HCT116 (cell line): ENCODE data around the gene WBP1.
A peak's percentile ranks its signal among the peaks of the same experiment; 100 is the strongest.

Experiments used
- CEBPB ChIP-seq: IDR thresholded peaks from 2 replicates; pipeline ENCODE4 v1.6.1; 2012; ENCODE audit warnings: low read depth
- ELF1 ChIP-seq: IDR thresholded peaks from 2 replicates; pipeline ENCODE4 v1.6.1; 2012; ENCODE audit warnings: low read depth, borderline replicate concordance
- EZH2 ChIP-seq: fragments of 200-600 bp; sonication (generic); IDR thresholded peaks from 2 replicates; pipeline ENCODE4 v1.6.1; 2017; ENCODE audit warnings: antibody characterized with exemption, mixed run types
- JUND ChIP-seq: IDR thresholded peaks from 2 replicates; pipeline ENCODE4 v1.6.1; 2012
- POLR2AphosphoS5 ChIP-seq: IDR thresholded peaks from 2 replicates; pipeline ENCODE4 v1.6.1; 2011; ENCODE audit warnings: mild to moderate bottlenecking, low read depth, low read length, moderate library complexity
- RAD21 ChIP-seq: IDR thresholded peaks from 2 replicates; pipeline ENCODE4 v1.6.1; 2012; ENCODE audit warnings: low read depth, mild to moderate bottlenecking
- YY1 ChIP-seq: IDR thresholded peaks from 2 replicates; pipeline ENCODE4 v1.6.1; 2011; ENCODE audit warnings: low read length, low read depth, moderate library complexity, mild to moderate bottlenecking; ENCODE audit not compliant: insufficient replicate concordance; ENCODE audit errors: extremely low read depth
- ZNF274 ChIP-seq: fragments of 200-500 bp; sonication (Bioruptor generic); IDR thresholded peaks from 2 replicates; pipeline ENCODE4 v1.6.1; 2014; ENCODE audit warnings: mild to moderate bottlenecking, low read depth, low read length, inconsistent platforms
- TF ChIP-seq, protein P1 (sequence below): IDR thresholded peaks from 2 replicates; pipeline ENCODE4 v1.6.1; 2011; ENCODE audit warnings: mild to moderate bottlenecking, low read length, moderate library complexity; ENCODE audit not compliant: insufficient replicate concordance; ENCODE audit errors: extremely low read depth
- TF ChIP-seq, protein P2 (sequence below), 3 experiments: fragments of 200-600 bp in 1 of 3; sonication (generic) in 1 of 3; IDR thresholded peaks in 2 of 3; conservative IDR thresholded peaks in 1 of 3; 2 replicates each; pipeline ENCODE4 v1.5.1; 2012 to 2017; ENCODE audit warnings: low read depth in 2 of 3, low read length in 2 of 3, antibody characterized with exemption in 1 of 3, borderline replicate concordance in 1 of 3, control low read depth in 1 of 3, mild to moderate bottlenecking in 1 of 3, mixed read lengths in 1 of 3, mixed run types in 1 of 3, moderate library complexity in 1 of 3; ENCODE audit not compliant: insufficient read depth in 1 of 3
- TF ChIP-seq, protein P3 (sequence below): IDR thresholded peaks from 2 replicates; pipeline ENCODE4 v1.6.1; 2012
- TF ChIP-seq, protein P4 (sequence below): IDR thresholded peaks from 2 replicates; pipeline ENCODE4 v1.6.1; 2012

DNA sequence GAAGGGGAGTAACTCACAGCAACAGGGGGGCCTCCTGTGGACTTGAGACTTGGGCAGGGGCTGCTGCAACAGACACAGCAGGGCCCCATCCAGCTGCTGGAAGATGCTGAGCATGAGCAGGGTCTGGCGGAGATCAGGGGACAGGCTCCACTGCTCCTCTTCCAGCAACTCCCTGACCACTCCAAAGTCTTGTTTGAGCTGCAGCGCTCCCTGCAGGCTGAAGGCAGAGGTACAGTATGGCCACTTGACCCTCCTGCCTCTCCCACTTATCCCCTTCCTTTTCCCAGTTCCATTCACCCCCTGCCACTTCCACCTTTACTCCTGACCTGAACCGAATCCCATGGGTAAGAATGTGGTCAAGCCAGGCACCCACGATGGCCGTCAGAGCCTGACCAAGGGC is 16.7 kb downstream of the WBP1 start:
- TF ChIP-seq POLR2AphosphoS5 = no peak
- TF ChIP-seq, protein P1, sequence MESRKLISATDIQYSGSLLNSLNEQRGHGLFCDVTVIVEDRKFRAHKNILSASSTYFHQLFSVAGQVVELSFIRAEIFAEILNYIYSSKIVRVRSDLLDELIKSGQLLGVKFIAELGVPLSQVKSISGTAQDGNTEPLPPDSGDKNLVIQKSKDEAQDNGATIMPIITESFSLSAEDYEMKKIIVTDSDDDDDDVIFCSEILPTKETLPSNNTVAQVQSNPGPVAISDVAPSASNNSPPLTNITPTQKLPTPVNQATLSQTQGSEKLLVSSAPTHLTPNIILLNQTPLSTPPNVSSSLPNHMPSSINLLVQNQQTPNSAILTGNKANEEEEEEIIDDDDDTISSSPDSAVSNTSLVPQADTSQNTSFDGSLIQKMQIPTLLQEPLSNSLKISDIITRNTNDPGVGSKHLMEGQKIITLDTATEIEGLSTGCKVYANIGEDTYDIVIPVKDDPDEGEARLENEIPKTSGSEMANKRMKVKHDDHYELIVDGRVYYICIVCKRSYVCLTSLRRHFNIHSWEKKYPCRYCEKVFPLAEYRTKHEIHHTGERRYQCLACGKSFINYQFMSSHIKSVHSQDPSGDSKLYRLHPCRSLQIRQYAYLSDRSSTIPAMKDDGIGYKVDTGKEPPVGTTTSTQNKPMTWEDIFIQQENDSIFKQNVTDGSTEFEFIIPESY = no peak
- TF ChIP-seq RAD21 = peak; percentile 33
- TF ChIP-seq, protein P2, sequence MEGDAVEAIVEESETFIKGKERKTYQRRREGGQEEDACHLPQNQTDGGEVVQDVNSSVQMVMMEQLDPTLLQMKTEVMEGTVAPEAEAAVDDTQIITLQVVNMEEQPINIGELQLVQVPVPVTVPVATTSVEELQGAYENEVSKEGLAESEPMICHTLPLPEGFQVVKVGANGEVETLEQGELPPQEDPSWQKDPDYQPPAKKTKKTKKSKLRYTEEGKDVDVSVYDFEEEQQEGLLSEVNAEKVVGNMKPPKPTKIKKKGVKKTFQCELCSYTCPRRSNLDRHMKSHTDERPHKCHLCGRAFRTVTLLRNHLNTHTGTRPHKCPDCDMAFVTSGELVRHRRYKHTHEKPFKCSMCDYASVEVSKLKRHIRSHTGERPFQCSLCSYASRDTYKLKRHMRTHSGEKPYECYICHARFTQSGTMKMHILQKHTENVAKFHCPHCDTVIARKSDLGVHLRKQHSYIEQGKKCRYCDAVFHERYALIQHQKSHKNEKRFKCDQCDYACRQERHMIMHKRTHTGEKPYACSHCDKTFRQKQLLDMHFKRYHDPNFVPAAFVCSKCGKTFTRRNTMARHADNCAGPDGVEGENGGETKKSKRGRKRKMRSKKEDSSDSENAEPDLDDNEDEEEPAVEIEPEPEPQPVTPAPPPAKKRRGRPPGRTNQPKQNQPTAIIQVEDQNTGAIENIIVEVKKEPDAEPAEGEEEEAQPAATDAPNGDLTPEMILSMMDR (IDR thresholded peaks at IDR 0.05 in 2 of 3, conservative IDR thresholded peaks at IDR 0.05 in 1 of 3; ENCODE audit: borderline replicate concordance in 1 of 3, insufficient read depth in 1 of 3, low read depth in 2 of 3, low read length in 2 of 3) = peak in 2 of 3 experiments; percentile 57 to 58; a peak in 4 of 6 replicates
- TF ChIP-seq, protein P3, sequence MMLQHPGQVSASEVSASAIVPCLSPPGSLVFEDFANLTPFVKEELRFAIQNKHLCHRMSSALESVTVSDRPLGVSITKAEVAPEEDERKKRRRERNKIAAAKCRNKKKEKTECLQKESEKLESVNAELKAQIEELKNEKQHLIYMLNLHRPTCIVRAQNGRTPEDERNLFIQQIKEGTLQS = no peak
- no peak for TF ChIP-seq CEBPB
- no peak for TF ChIP-seq YY1
- no peak for TF ChIP-seq ZNF274
- no peak for TF ChIP-seq ELF1
- TF ChIP-seq, protein P4, sequence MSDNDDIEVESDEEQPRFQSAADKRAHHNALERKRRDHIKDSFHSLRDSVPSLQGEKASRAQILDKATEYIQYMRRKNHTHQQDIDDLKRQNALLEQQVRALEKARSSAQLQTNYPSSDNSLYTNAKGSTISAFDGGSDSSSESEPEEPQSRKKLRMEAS = no peak
- TF ChIP-seq EZH2 = no peak
- no peak for TF ChIP-seq JUND
